HuH-7 (cell line): ENCODE data around the gene RHOBTB3.
A peak's percentile ranks its signal among the peaks of the same experiment; 100 is the strongest.
"Not testable (repeated sequence)": the region's sequence is repeated elsewhere in the genome, so short reads cannot be mapped to it uniquely, and the experiment has no call there.

Experiments used
- DNase-seq: peaks from one replicate; pipeline ENCODE4 v3.0.0; 2011; ENCODE audit warnings: low spot score

Gene RHOBTB3

GRCh38 chr5:95730730-95731570 lies at the start of gene RHOBTB3:
Gene RHOBTB3, plus strand, starts transcription at chr5:95731336. Its CDS starts 347 bp downstream, at chr5:95731683.
- DNase-seq = peak; percentile 49

GRCh38 chr5:95682891-95683290 lies 48.2 kb upstream of the RHOBTB3 start, which contains the start of gene SPATA9:
Gene SPATA9, minus strand, starts transcription at chr5:95682991. Its CDS starts 137 bp downstream, at chr5:95682854.
- DNase-seq = no peak

- DNase-seq = no peak
Measured at GRCh38 chr5:95684361-95684760, 46.8 kb upstream of the RHOBTB3 start.

- DNase-seq = no peak
Measured at GRCh38 chr5:95686651-95687050, 44.5 kb upstream of the RHOBTB3 start.

GRCh38 chr5:95689680-95690079 lies 41.5 kb upstream of the RHOBTB3 start:
- no peak for DNase-seq

- DNase-seq = no peak
Measured at GRCh38 chr5:95690333-95690732, 40.8 kb upstream of the RHOBTB3 start.

- DNase-seq = no peak
Measured at GRCh38 chr5:95697781-95698681, 33.1 kb upstream of the RHOBTB3 start.

- no peak for DNase-seq
Measured at GRCh38 chr5:95699337-95699736, 31.8 kb upstream of the RHOBTB3 start.

GRCh38 chr5:95701074-95701473 lies 30.1 kb upstream of the RHOBTB3 start:
- no peak for DNase-seq

GRCh38 chr5:95704150-95704549 lies 27.0 kb upstream of the RHOBTB3 start:
- no peak for DNase-seq

- not testable (repeated sequence) for DNase-seq
Measured at GRCh38 chr5:95706196-95706595, 24.9 kb upstream of the RHOBTB3 start.

GRCh38 chr5:95707055-95707454 lies 24.1 kb upstream of the RHOBTB3 start:
- DNase-seq = no peak

- DNase-seq = not testable (repeated sequence)
Measured at GRCh38 chr5:95707534-95708188, 23.5 kb upstream of the RHOBTB3 start.

- no peak for DNase-seq
Measured at GRCh38 chr5:95708876-95709275, 22.3 kb upstream of the RHOBTB3 start.

- no peak for DNase-seq
Measured at GRCh38 chr5:95709967-95710650, 21.0 kb upstream of the RHOBTB3 start.

- DNase-seq = not testable (repeated sequence)
Measured at GRCh38 chr5:95710651-95711500, 20.3 kb upstream of the RHOBTB3 start.

GRCh38 chr5:95711501-95712346 lies 19.4 kb upstream of the RHOBTB3 start:
- DNase-seq = no peak

- DNase-seq = no peak
Measured at GRCh38 chr5:95712347-95712958, 18.7 kb upstream of the RHOBTB3 start.

- DNase-seq = not testable (repeated sequence)
Measured at GRCh38 chr5:95713246-95713645, 17.9 kb upstream of the RHOBTB3 start.
